ENCODE measurements around the gene TNFSF12.

The TNFSF12 gene

DNA sequence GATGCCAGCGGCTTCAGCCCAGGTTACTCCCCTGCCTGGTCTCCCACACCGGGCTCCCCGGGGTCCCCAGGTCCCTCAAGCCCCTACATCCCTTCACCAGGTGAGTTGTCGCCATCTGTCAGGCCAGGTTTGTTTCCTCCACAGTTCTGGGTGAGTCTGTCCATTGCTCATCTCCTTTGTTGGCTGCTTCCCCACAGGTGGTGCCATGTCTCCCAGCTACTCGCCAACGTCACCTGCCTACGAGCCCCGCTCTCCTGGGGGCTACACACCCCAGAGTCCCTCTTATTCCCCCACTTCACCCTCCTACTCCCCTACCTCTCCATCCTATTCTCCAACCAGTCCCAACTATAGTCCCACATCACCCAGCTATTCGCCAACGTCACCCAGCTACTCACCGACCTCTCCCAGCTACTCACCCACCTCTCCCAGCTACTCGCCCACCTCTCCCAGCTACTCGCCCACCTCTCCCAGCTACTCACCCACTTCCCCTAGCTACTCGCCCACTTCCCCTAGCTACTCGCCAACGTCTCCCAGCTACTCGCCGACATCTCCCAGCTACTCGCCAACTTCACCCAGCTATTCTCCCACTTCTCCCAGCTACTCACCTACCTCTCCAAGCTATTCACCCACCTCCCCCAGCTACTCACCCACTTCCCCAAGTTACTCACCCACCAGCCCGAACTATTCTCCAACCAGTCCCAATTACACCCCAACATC is 35.9 kb upstream of the TNFSF12 start:
- Histone ChIP-seq H3K4me1 (ENCODE audit: insufficient read depth, low read length) (no peaks in the 10 kb centered on the region), H3K36me3 (ENCODE audit: insufficient read depth, low read length) (peaks cover 65% of the 10 kb centered on the region), H3K27ac (ENCODE audit: low read depth, low read length) (no peak overlapping the region), H3K4me3 (ENCODE audit: low read length) (no peak overlapping the region), H3K9ac (ENCODE audit: low read depth, low read length) (no peak overlapping the region), H3K9me3 (ENCODE audit: insufficient read depth, low read depth, low read length) (no peaks in the 10 kb centered on the region), H3K27me3 (ENCODE audit: insufficient read depth, low read length) (no peaks in the 10 kb centered on the region)
- WGBS, result 91% methylated on average over 20 of the region's 20 CpGs

GRCh38 chr17:7513850-7514419 is 34.9 kb upstream of the TNFSF12 start:
- WGBS, result 90% methylated on average over 17 of the region's 17 CpGs
- Histone ChIP-seq H3K4me3 (ENCODE audit: low read length) (no peak overlapping the region), H3K4me1 (ENCODE audit: insufficient read depth, low read length) (no peaks in the 10 kb centered on the region), H3K27me3 (ENCODE audit: insufficient read depth, low read length) (no peaks in the 10 kb centered on the region), H3K36me3 (ENCODE audit: insufficient read depth, low read length) (peaks cover 56% of the 10 kb centered on the region), H3K9ac (ENCODE audit: low read depth, low read length) (no peak overlapping the region), H3K9me3 (ENCODE audit: insufficient read depth, low read depth, low read length) (no peaks in the 10 kb centered on the region), H3K27ac (ENCODE audit: low read depth, low read length) (no peak overlapping the region)

- Histone ChIP-seq H3K27me3 (ENCODE audit: insufficient read depth, low read length) (no peaks in the 10 kb centered on the region), H3K9ac (ENCODE audit: low read depth, low read length) (no peak overlapping the region), H3K27ac (ENCODE audit: low read depth, low read length) (no peak overlapping the region), H3K4me1 (ENCODE audit: insufficient read depth, low read length) (no peaks in the 10 kb centered on the region), H3K9me3 (ENCODE audit: insufficient read depth, low read depth, low read length) (no peaks in the 10 kb centered on the region), H3K36me3 (ENCODE audit: insufficient read depth, low read length) (peaks cover 35% of the 10 kb centered on the region), H3K4me3 (ENCODE audit: low read length) (no peak overlapping the region)
- WGBS, result 91% methylated on average over 13 of the region's 13 CpGs
Measured at GRCh38 chr17:7515911-7516610, 32.8 kb upstream of the TNFSF12 start.

DNA sequence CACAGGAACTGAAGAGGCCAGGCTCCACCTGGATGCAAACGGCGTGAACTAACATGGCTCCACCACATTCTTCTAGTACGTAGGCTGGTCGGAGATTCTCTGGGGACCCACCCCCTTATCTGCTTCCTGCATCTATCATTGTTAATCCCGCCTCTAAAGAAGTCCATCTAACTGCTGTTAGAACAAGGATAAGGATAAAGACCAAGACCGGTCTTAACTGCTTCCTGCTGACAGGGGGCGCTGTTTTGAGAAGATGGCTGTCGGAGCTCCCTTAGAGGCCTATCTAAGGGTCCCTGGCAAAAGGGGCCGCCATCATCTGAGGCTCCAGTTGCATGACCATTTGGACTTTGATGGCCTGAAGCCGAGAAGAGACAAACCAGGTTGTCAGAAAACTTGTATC is 25.8 kb upstream of the TNFSF12 start:
- H3K36me3 ChIP-seq (ENCODE audit: insufficient read depth, low read length), result no peaks in the 10 kb centered on the region
- H3K27ac ChIP-seq (ENCODE audit: low read depth, low read length), result no peak overlapping the region
- no peaks in the 10 kb centered on the region for H3K4me1 ChIP-seq (ENCODE audit: insufficient read depth, low read length)
- H3K9ac ChIP-seq (ENCODE audit: low read depth, low read length), result no peak overlapping the region
- no peaks in the 10 kb centered on the region for H3K27me3 ChIP-seq (ENCODE audit: insufficient read depth, low read length)
- WGBS, result 54% methylated on average over 10 of the region's 10 CpGs
- H3K4me3 ChIP-seq (ENCODE audit: low read length), result no peak overlapping the region
- H3K9me3 ChIP-seq (ENCODE audit: insufficient read depth, low read depth, low read length), result no peaks in the 10 kb centered on the region

GRCh38 chr17:7528842-7529241 is 20.0 kb upstream of the TNFSF12 start:
- H3K9me3 ChIP-seq (ENCODE audit: insufficient read depth, low read depth, low read length), result peaks cover 19% of the 10 kb centered on the region
- no peak overlapping the region for H3K4me3 ChIP-seq (ENCODE audit: low read length)
- H3K9ac ChIP-seq (ENCODE audit: low read depth, low read length), result no peak overlapping the region
- H3K4me1 ChIP-seq (ENCODE audit: insufficient read depth, low read length), result no peaks in the 10 kb centered on the region
- H3K27me3 ChIP-seq (ENCODE audit: insufficient read depth, low read length), result no peaks in the 10 kb centered on the region
- H3K27ac ChIP-seq (ENCODE audit: low read depth, low read length), result no peak overlapping the region
- no peaks in the 10 kb centered on the region for H3K36me3 ChIP-seq (ENCODE audit: insufficient read depth, low read length)

DNA sequence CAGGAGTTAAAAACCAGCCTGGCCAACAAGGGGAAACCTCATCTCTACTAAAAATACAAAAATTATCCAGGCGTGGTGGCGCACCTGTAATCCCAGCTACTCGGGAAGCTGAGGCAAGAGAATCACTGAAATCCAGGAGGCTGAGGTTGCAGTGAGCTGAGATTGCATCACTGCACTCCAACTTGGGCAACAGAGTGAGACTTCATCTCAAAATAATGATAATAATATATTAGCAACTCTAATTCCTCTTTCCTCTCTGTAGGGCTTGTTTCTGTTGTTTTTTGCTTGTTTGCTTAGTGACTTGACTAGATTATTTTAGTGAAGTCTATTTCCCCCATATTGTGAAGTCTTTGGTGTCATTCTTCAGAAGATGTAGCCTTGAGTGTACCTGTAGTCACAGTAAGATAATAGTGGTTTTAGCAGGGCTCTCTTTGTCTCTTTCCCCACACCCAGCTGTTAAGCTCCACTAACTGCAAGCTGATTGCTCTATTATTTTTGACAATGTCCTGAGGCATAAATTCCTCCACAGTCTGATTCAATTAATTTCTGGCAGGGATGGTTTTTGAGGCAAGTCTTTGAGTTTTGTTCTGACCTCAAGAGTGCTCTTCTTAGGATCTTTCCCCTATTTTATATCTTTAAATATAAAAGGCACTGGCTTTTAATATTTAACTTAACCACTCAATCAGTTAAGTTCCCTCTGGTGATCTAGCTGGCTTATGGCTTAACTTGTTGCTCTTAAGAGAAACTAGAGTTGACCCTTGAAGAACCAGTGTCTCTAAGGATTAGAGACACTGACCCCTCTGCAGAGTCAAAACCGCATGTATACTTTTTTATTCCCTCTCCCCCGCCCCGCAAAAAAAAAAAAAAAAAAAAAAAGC is 18.6 kb upstream of the TNFSF12 start:
- H3K27ac ChIP-seq (ENCODE audit: low read depth, low read length), result no peak overlapping the region
- H3K9ac ChIP-seq (ENCODE audit: low read depth, low read length), result no peak overlapping the region
- H3K27me3 ChIP-seq (ENCODE audit: insufficient read depth, low read length), result no peaks in the 10 kb centered on the region
- H3K4me1 ChIP-seq (ENCODE audit: insufficient read depth, low read length), result no peaks in the 10 kb centered on the region
- peaks cover 19% of the 10 kb centered on the region for H3K9me3 ChIP-seq (ENCODE audit: insufficient read depth, low read depth, low read length)
- 94% methylated on average over 4 of the region's 6 CpGs for WGBS
- H3K36me3 ChIP-seq (ENCODE audit: insufficient read depth, low read length), result no peaks in the 10 kb centered on the region
- no peak overlapping the region for H3K4me3 ChIP-seq (ENCODE audit: low read length)

DNA sequence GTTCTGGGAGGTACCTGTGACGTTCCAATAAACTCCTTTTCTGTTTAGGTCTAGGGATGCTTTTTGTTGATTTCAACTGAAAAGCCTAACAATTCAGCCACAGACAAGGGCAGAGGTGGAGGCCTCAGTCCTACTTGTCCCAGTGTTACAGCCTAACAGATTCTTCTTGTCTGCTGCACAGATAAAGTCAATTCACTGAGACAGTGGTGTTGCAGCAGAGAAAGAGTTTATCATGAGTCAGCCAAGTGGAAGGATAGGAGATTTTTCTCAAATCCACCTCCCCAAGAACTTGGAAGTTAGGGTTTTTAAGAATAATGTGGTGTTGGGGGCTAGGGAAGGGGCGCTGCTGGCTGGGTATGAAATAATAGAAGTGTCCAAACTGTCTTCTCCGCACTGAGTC is 10.8 kb upstream of the TNFSF12 start:
- WGBS, result 81% methylated on average over 3 of the region's 3 CpGs
- Histone ChIP-seq H3K27me3 (ENCODE audit: insufficient read depth, low read length) (peaks cover 5% of the 10 kb centered on the region; the same call in 1 of the 2 replicates), H3K4me1 (ENCODE audit: insufficient read depth, low read length) (no peaks in the 10 kb centered on the region), H3K27ac (ENCODE audit: low read depth, low read length) (no peak overlapping the region), H3K36me3 (ENCODE audit: insufficient read depth, low read length) (no peaks in the 10 kb centered on the region), H3K9me3 (ENCODE audit: insufficient read depth, low read depth, low read length) (0 out of 2 replicates have a peak, but pooled peaks cover 5% of the 10 kb centered on the region), H3K9ac (ENCODE audit: low read depth, low read length) (no peak overlapping the region), H3K4me3 (ENCODE audit: low read length) (no peak overlapping the region)

GRCh38 chr17:7538891-7539545 is 9.8 kb upstream of the TNFSF12 start:
- Histone ChIP-seq H3K9ac (ENCODE audit: low read depth, low read length) (no peak overlapping the region), H3K36me3 (ENCODE audit: insufficient read depth, low read length) (no peaks in the 10 kb centered on the region), H3K4me1 (ENCODE audit: insufficient read depth, low read length) (no peaks in the 10 kb centered on the region), H3K9me3 (ENCODE audit: insufficient read depth, low read depth, low read length) (0 out of 2 replicates have a peak, but pooled peaks cover 5% of the 10 kb centered on the region), H3K27ac (ENCODE audit: low read depth, low read length) (no peak overlapping the region), H3K27me3 (ENCODE audit: insufficient read depth, low read length) (peaks cover 12% of the 10 kb centered on the region; the same call in 1 of the 2 replicates), H3K4me3 (ENCODE audit: low read length) (no peak overlapping the region)
- WGBS, result 76% methylated on average over 11 of the region's 11 CpGs

DNA sequence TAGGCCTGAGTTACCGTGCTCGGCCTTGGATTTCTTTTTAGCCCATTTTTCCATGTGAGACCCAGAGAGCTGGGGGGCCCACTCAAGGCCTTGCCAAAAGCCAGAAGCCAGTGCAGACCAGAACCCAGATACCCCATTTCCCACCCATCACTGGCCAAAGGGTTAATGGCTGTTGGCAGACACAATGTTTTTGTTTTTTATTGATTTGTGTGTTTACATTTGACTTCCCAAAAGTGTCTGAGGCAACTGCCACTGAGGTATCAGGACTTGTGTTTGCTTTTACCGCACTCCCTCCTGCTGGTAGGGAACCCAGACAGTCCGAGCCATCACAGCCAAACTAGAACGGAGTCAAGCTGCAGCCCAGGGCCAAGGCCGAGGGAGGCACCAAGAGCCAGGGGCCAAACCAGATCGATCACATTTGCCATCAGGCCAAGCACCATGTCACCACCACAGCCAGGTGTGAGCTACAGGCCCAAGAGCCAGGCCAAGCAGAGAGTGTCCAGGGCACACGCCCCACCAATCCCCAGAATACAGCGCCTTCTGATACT is 7.7 kb upstream of the TNFSF12 start:
- H3K4me1 ChIP-seq (ENCODE audit: insufficient read depth, low read length), result no peaks in the 10 kb centered on the region
- H3K9ac ChIP-seq (ENCODE audit: low read depth, low read length), result no peak overlapping the region
- no peak overlapping the region for H3K4me3 ChIP-seq (ENCODE audit: low read length)
- H3K27ac ChIP-seq (ENCODE audit: low read depth, low read length), result no peak overlapping the region
- WGBS, result 92% methylated on average over 9 of the region's 9 CpGs
- no peaks in the 10 kb centered on the region for H3K36me3 ChIP-seq (ENCODE audit: insufficient read depth, low read length)
- peaks cover 12% of the 10 kb centered on the region; the same call in 1 of the 2 replicates for H3K27me3 ChIP-seq (ENCODE audit: insufficient read depth, low read length)
- 0 out of 2 replicates have a peak, but pooled peaks cover 5% of the 10 kb centered on the region for H3K9me3 ChIP-seq (ENCODE audit: insufficient read depth, low read depth, low read length)

DNA sequence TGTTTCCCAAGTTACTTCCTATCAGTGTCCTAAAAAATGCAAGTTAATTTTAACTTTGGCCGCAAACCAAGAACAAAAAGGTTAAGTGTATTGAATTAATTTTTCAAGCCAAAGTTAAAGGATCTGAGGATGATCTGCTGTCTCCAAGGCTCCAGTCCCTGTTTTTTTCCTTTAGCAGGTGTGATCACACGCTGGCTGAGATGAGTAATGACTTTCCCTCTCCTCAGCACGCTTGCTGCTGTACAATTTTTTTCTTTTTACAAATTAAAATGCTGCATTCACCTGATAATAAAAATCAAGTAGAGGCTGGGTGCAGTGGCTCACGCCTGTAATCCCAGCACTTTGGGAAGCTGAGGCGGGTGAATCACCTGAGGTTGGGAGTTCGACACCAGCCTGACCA is 3.9 kb upstream of the TNFSF12 start:
- no peak overlapping the region for H3K27ac ChIP-seq (ENCODE audit: low read depth, low read length)
- 79% methylated on average over 6 of the region's 6 CpGs for WGBS
- no peak overlapping the region for H3K4me3 ChIP-seq (ENCODE audit: low read length)
- H3K4me1 ChIP-seq (ENCODE audit: insufficient read depth, low read length), result no peaks in the 10 kb centered on the region
- peaks cover 16% of the 10 kb centered on the region; the same call in 1 of the 2 replicates for H3K27me3 ChIP-seq (ENCODE audit: insufficient read depth, low read length)
- no peak overlapping the region for H3K9ac ChIP-seq (ENCODE audit: low read depth, low read length)
- no peaks in the 10 kb centered on the region for H3K9me3 ChIP-seq (ENCODE audit: insufficient read depth, low read depth, low read length)
- no peaks in the 10 kb centered on the region for H3K36me3 ChIP-seq (ENCODE audit: insufficient read depth, low read length)
